HUES48 (cell line): ENCODE results near the gene PCNX1.

ENCODE experiments used
- H3K27ac ChIP-seq: one replicate; pipeline ENCODE4 v1.7.0; 2013; ENCODE audit warnings: low read depth, low read length, inconsistent platforms
- H3K27me3 ChIP-seq: 2 replicates; pipeline ENCODE4 v1.6.1; 2013; ENCODE audit warnings: mild to moderate bottlenecking, low read length; ENCODE audit not compliant: control insufficient read depth, insufficient read depth
- H3K36me3 ChIP-seq: 2 replicates; pipeline ENCODE4 v1.6.1; 2013; ENCODE audit warnings: low read length; ENCODE audit not compliant: control insufficient read depth, insufficient read depth
- H3K4me1 ChIP-seq: 2 replicates; pipeline ENCODE4 v1.6.1; 2013; ENCODE audit warnings: mild to moderate bottlenecking, low read length; ENCODE audit not compliant: control insufficient read depth, insufficient read depth
- H3K4me3 ChIP-seq: 2 replicates; pipeline ENCODE4 v1.5.1; 2013; ENCODE audit warnings: mild to moderate bottlenecking, low read depth, low read length
- H3K9ac ChIP-seq: 2 replicates; pipeline ENCODE4 v1.6.1; 2013; ENCODE audit warnings: mild to moderate bottlenecking, low read depth, low read length, moderate library complexity
- H3K9me3 ChIP-seq: 2 replicates; pipeline ENCODE4 v1.6.1; 2013; ENCODE audit warnings: low read length; ENCODE audit not compliant: control insufficient read depth, insufficient read depth

PCNX1 gene

DNA sequence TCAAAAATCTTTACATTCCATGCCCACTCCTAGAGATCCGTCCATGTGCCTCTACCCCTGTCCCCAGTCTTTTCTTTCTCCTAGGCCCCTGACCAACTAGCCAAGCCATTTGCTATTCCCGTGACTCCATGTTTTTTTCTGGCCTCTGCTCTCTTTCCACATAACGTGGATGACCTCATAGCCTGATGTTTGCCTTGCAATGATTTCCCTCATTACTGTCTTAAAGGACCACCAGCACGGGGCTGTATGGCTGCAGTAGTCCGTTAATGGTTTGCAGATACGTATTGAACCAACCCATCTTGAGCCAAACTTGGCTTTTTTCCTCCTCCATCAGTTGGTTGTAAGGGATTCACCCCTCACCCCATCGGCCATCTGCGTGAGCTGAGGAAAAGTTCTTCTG is 226.0 kb downstream of the PCNX1 start:
- H3K4me1 ChIP-seq, result peaks cover 7% of the 10 kb centered on the region; the same call in 1 of the 2 replicates
- H3K36me3 ChIP-seq, result no peaks in the 10 kb centered on the region
- H3K27ac ChIP-seq, result no peak overlapping the region
- no peak overlapping the region for H3K4me3 ChIP-seq
- no peaks in the 10 kb centered on the region for H3K9me3 ChIP-seq
- no peaks in the 10 kb centered on the region for H3K27me3 ChIP-seq
- no peak overlapping the region for H3K9ac ChIP-seq

DNA sequence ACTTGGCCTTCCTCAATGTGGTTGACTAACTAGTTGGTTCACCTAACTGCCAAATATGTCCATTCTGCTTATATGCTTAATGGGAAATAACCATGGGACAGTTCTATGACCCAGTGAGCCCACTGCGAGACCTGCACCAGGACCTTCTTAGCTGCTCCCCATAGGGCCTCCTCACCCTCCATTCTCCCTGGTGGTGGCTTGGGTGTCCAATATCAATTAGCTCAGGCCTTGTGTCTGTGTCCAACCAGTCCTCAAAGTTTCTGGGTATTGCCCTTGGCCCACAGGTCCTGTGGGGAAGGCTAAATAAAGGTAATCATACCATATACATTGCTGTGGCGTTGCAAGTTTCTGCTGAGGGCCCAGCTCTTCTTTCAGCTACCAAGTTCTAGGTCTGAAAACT is 228.2 kb downstream of the PCNX1 start:
- H3K27me3 ChIP-seq, result no peaks in the 10 kb centered on the region
- no peak overlapping the region for H3K9ac ChIP-seq
- H3K27ac ChIP-seq, result no peak overlapping the region
- H3K9me3 ChIP-seq, result no peaks in the 10 kb centered on the region
- peaks cover 4% of the 10 kb centered on the region; the same call in 1 of the 2 replicates for H3K4me1 ChIP-seq
- no peak overlapping the region for H3K4me3 ChIP-seq
- H3K36me3 ChIP-seq, result no peaks in the 10 kb centered on the region

DNA sequence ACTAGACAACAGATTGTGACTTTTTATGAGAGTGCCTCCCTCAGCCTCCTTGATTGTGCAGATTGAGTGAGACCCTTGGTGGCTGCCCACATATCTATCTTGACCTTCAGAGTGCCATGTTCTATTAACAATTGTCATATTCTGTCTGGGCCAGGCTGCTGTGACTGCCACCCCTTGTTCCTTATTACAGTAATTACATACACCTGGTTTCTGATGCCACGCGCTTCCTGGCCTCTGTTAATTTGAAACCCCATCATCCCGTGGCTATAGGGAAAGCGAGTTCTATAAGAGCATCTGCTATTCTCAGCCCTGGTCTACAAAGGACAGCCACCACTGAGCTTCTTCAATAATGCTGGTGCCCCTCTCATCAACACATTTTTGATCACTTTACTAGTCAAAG is 228.7 kb downstream of the PCNX1 start:
- no peak overlapping the region for H3K9ac ChIP-seq
- no peak overlapping the region for H3K4me3 ChIP-seq
- no peak overlapping the region for H3K27ac ChIP-seq
- 0 out of 2 replicates have a peak, but pooled peaks cover 3% of the 10 kb centered on the region for H3K4me1 ChIP-seq
- H3K36me3 ChIP-seq, result no peaks in the 10 kb centered on the region
- H3K9me3 ChIP-seq, result no peaks in the 10 kb centered on the region
- H3K27me3 ChIP-seq, result no peaks in the 10 kb centered on the region

DNA sequence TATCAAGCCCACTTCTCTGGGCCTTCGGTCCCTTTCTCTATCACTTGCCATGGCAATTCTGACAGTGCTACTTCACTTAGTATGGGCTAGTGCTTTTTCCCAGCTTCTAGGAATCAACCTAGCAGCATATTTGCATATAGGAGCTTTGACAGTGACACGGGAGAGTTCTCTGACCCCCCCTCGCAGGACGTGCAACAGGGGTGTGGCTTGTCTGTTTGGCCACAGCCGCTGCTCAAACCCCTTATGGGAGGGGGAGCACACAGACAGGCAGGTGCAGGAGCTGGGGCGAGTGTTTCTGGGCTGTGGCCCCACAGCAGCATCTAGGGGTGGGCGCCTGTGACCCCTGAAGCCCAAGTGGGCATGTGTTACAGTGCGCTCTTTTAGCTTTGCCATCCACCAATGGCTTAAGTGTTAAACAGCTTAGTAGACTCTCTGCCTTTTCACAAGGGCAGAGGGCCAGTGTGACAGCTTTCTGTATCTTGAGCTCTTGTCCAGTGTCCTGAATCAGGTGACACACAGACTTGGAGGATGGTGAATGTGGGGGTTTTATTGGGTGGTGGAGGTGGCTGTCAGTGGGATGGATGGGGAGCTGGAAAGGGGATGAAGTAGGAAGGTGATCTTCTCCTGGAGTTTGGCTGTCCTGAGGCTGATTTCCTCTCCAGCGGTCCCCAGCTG is 229.3 kb downstream of the PCNX1 start:
- Histone ChIP-seq H3K4me1 (0 out of 2 replicates have a peak, but pooled peaks cover 3% of the 10 kb centered on the region), H3K9me3 (no peaks in the 10 kb centered on the region), H3K27ac (no peak overlapping the region), H3K4me3 (no peak overlapping the region), H3K27me3 (no peaks in the 10 kb centered on the region), H3K9ac (no peak overlapping the region), H3K36me3 (no peaks in the 10 kb centered on the region)

DNA sequence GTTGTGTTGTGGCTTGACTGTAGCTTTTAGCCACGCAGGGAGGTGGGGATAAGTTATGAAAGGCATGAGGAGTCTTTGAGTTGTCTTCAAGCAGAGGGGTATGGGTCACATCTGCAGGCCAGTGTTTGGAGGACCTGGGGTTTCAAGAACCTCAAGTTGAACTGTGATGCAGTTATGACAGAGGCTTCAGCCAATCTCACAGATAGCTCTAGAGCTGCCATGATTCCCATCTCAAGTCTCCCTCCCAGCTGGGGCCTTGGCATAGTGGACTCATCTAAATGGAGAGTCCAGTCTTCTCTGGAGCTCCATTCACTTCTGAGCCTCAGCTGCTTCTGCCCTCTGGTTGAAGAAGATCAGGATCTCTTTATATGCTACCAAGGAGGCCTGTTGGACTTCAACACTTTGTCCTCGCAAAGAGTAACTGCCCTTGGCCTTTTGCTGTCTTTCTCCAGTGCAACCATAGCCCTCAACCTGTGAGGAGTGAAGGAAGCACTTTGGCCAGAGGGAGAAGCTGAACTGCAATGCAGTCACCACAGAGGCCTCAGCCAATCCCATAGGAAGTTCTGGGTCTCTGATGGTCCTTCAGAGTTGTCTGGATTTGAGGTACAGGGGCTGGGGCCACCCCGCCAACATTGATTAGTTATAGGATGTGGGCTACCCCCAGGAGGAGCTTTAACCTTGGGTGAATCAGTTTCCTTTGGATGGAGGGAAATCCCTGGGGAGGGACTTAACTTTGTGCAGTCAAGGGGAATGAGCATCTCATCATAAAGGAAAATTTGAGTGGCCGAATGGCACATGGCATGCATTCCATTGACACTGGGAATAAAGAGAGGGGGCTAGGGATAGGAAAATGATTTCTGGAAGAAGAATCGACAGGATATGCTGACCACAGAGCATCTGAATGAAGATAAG is 230.5 kb downstream of the PCNX1 start:
- Histone ChIP-seq H3K27me3 (no peaks in the 10 kb centered on the region), H3K27ac (no peak overlapping the region), H3K9me3 (no peaks in the 10 kb centered on the region), H3K36me3 (no peaks in the 10 kb centered on the region), H3K4me3 (no peak overlapping the region), H3K4me1 (0 out of 2 replicates have a peak, but pooled peaks cover 3% of the 10 kb centered on the region), H3K9ac (no peak overlapping the region)

DNA sequence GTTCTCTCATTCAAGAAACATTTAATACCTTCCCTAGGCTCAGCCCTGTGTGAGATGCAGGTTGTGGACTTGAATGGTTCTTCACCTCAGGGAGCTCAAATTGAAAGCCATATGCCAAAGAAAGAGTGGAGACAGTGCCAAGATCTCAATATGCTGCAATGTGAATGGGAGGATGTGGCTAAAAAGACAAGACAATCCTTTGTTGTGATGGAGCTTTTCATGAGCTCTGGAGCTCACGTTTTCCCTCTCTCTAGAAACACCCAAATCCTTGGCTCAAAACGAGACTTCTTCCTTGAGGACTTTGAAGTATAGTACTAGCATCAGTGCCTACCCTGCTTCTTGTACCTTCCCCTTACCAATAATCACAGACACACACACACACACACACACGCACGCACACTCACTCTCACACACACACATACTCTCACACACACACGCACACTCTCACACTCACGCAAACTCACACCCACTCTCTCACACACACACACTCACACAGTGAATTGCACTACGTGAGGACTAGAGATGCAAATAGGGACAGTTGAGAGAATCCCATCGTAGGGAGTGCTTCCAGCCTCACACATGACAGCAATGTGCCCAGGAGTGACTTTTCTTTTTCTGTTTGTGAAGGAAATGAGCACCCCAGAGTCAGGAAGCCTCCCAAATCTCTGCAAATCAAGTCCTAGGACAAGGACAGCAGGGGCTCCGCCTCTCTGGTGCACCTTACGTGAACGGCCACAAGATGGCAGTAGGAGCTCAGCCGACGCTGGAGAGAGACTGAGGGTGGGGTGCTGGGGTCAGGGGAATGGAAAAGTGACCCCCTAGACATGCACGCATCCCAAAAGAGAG is 231.4 kb downstream of the PCNX1 start:
- Histone ChIP-seq H3K27ac (no peak overlapping the region), H3K4me1 (0 out of 2 replicates have a peak, but pooled peaks cover 3% of the 10 kb centered on the region), H3K4me3 (no peak overlapping the region), H3K9me3 (no peaks in the 10 kb centered on the region), H3K36me3 (no peaks in the 10 kb centered on the region), H3K27me3 (no peaks in the 10 kb centered on the region), H3K9ac (no peak overlapping the region)

DNA sequence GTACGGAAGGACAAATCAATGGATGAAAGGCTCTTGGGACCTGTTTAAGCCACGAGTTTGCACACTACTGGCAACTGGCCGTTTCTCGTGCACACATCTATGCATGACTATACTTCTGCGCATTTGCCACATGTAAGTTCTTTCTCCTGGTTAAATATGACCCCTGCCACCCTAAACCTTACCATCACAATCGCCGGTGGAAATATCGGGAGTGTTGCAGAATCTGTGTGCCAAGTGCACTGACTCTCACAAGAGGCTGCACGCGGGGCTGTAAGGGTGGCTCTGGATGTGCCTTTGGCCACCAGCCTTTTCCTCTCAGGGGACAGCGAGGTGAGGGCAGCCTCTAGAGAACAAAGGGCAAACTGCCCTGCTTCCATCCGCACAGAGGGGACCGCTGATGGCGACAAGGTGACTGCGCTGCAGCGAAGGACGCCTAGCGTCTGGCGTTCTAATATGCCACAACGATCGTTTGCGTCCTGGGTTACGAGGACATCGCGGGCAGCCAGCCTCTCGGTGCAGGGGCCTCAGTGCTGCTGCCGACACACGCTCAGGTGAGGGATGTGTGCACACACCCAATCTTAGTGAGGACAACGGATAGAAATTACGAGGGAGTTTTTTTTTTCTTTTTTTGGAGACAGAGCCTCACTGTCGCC is 232.2 kb downstream of the PCNX1 start:
- no peak overlapping the region for H3K4me3 ChIP-seq
- H3K4me1 ChIP-seq, result 0 out of 2 replicates have a peak, but pooled peaks cover 3% of the 10 kb centered on the region
- no peaks in the 10 kb centered on the region for H3K36me3 ChIP-seq
- H3K9me3 ChIP-seq, result no peaks in the 10 kb centered on the region
- no peak overlapping the region for H3K9ac ChIP-seq
- no peak overlapping the region for H3K27ac ChIP-seq
- no peaks in the 10 kb centered on the region for H3K27me3 ChIP-seq

DNA sequence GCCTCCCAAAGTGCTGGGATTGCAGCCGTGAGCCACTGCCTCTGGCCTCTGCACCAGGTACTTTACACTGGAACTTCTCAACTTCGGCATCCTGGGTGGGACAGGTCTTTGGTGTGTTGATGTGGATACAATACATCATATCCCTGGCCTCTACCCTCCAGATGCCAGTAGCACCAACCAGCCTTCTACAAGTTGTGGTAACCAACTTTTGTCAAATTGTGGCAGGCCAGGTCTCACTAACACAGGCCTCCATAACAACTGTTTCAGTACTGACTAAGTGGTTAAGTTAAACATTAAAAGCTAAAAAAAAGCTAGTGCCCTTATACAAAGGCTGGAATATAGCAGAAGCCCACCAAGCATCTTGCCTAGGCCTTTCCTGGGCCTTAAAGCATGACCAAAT is 232.9 kb downstream of the PCNX1 start:
- H3K4me1 ChIP-seq, result 0 out of 2 replicates have a peak, but pooled peaks cover 3% of the 10 kb centered on the region
- H3K9me3 ChIP-seq, result no peaks in the 10 kb centered on the region
- H3K9ac ChIP-seq, result no peak overlapping the region
- H3K36me3 ChIP-seq, result no peaks in the 10 kb centered on the region
- H3K27ac ChIP-seq, result no peak overlapping the region
- H3K4me3 ChIP-seq, result no peak overlapping the region
- no peaks in the 10 kb centered on the region for H3K27me3 ChIP-seq

DNA sequence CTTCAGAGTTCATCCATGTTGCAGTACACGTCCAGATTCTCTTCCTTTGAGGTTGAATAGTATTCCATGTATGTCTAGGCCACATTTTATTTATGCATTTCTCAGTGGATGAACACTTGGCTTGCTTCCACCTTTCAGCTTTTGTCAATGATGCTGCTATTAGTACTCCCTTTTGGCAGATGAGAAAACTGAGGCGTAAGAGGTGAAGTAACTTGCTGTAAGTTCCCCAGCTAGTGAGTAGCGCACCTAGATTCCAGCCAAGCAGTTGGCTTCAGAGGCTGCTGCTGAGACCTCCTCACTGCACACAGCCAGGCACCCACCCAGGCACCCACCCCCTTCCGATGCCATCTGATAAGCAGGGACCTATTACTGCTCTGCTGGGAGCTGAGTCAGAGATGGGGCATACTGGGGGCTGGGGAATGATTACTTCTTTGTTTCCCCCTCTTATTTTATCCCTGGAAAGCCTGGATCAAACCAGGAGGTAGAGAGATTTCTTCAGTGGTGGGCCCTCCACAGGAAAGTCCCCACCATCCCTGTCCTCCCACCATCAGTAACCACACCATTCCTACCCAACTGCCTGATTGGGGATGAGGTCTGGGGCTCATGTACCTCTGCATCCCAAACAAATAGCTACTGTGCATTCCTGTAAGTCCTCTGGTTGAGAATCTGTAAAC is 234.6 kb downstream of the PCNX1 start:
- H3K4me1 ChIP-seq, result 0 out of 2 replicates have a peak, but pooled peaks cover 3% of the 10 kb centered on the region
- no peak overlapping the region for H3K4me3 ChIP-seq
- H3K9ac ChIP-seq, result no peak overlapping the region
- no peaks in the 10 kb centered on the region for H3K9me3 ChIP-seq
- no peaks in the 10 kb centered on the region for H3K36me3 ChIP-seq
- no peaks in the 10 kb centered on the region for H3K27me3 ChIP-seq
- no peak overlapping the region for H3K27ac ChIP-seq
